Activated T-cell treated with anti-CD3 and anti-CD28 coated beads, Interleukin-2, amount 50 U/mL, for 4 hours (primary cell): ENCODE data around the gene VIT. TPM values are rescaled to one million over a fixed set of nuclear protein-coding genes. Genes with fewer than 3 reads are reported as not detected.

ENCODE experiments used
- ATAC-seq, 2 donors: fragments of 200-7000 bp; cut with Tn5 transposase; one replicate each; pipeline ENCODE4 v1.10.0; 2021
- DNase-seq: peaks from one replicate; pipeline ENCODE4 v3.0.0-alpha.2; 2020
- H3K27me3 Mint-ChIP-seq: one replicate; pipeline ENCODE4 v1.8.0; 2021; ENCODE audit warnings: low read depth, mixed read lengths
- H3K36me3 Mint-ChIP-seq: one replicate; pipeline ENCODE4 v1.8.0; 2022; ENCODE audit warnings: mixed read lengths; ENCODE audit not compliant: insufficient read depth
- H3K4me1 Mint-ChIP-seq: one replicate; pipeline ENCODE4 v1.8.0; 2021; ENCODE audit warnings: low read depth, mixed read lengths
- H3K4me3 Mint-ChIP-seq: one replicate; pipeline ENCODE4 v1.8.0; 2021; ENCODE audit warnings: mild to moderate bottlenecking, moderate library complexity, mixed read lengths
- H3K9me3 Mint-ChIP-seq: one replicate; pipeline ENCODE4 v1.8.0; 2021; ENCODE audit warnings: mixed read lengths
- total RNA-seq, 3 donors: library from RNA; stranded (reverse); gene quantifications; one replicate each; pipeline ENCODE4 v1.2.1, GENCODE V29; 2021

VIT gene
- total RNA-seq, 3 donors from 2014 or later, result not detected

GRCh38 chr2:36695746-36696415 is 626 bp upstream of the VIT start:
- peaks cover 4% of the 10 kb centered on the region for H3K27me3 Mint-ChIP-seq
- H3K4me1 Mint-ChIP-seq, result no peaks in the 10 kb centered on the region
- no peaks in the 10 kb centered on the region for H3K36me3 Mint-ChIP-seq
- no peak for DNase-seq
- no peak overlapping the region for H3K4me3 Mint-ChIP-seq
- no peak for ATAC-seq
- H3K9me3 Mint-ChIP-seq, result no peaks in the 10 kb centered on the region

- H3K9me3 Mint-ChIP-seq, result no peaks in the 10 kb centered on the region
- no peak for ATAC-seq
- H3K36me3 Mint-ChIP-seq, result no peaks in the 10 kb centered on the region
- H3K4me1 Mint-ChIP-seq, result no peaks in the 10 kb centered on the region
- no peak overlapping the region for H3K4me3 Mint-ChIP-seq
- peaks cover 4% of the 10 kb centered on the region for H3K27me3 Mint-ChIP-seq
- no peak for DNase-seq
These were observed 1.0 kb downstream of the VIT start for GRCh38 chr2:36697424-36698066.

GRCh38 chr2:36698993-36699392 is 2.5 kb downstream of the VIT start:
- Mint-ChIP-seq H3K4me1 (no peaks in the 10 kb centered on the region), H3K4me3 (no peak overlapping the region), H3K9me3 (no peaks in the 10 kb centered on the region), H3K36me3 (no peaks in the 10 kb centered on the region), H3K27me3 (peaks cover 4% of the 10 kb centered on the region)
- no peak for ATAC-seq
- DNase-seq, result no peak

- Mint-ChIP-seq H3K4me3 (no peak overlapping the region), H3K36me3 (no peaks in the 10 kb centered on the region), H3K4me1 (no peaks in the 10 kb centered on the region), H3K27me3 (peaks cover 4% of the 10 kb centered on the region), H3K9me3 (no peaks in the 10 kb centered on the region)
- ATAC-seq (no peak), DNase-seq (no peak)
These were observed 3.8 kb downstream of the VIT start for GRCh38 chr2:36700311-36700710.

GRCh38 chr2:36701391-36701795 is 4.9 kb downstream of the VIT start:
- no peaks in the 10 kb centered on the region for H3K4me1 Mint-ChIP-seq
- H3K27me3 Mint-ChIP-seq, result peaks cover 7% of the 10 kb centered on the region
- H3K36me3 Mint-ChIP-seq, result no peaks in the 10 kb centered on the region
- DNase-seq, result no peak
- H3K9me3 Mint-ChIP-seq, result no peaks in the 10 kb centered on the region
- H3K4me3 Mint-ChIP-seq, result no peak overlapping the region
- no peak for ATAC-seq

GRCh38 chr2:36701918-36702317 is 5.4 kb downstream of the VIT start:
- Mint-ChIP-seq H3K4me3 (no peak overlapping the region), H3K27me3 (peaks cover 8% of the 10 kb centered on the region), H3K9me3 (no peaks in the 10 kb centered on the region), H3K36me3 (no peaks in the 10 kb centered on the region), H3K4me1 (no peaks in the 10 kb centered on the region)
- ATAC-seq (no peak), DNase-seq (no peak)

GRCh38 chr2:36702781-36703180 is 6.3 kb downstream of the VIT start:
- no peak for DNase-seq
- no peak for ATAC-seq
- Mint-ChIP-seq H3K9me3 (no peaks in the 10 kb centered on the region), H3K27me3 (peaks cover 13% of the 10 kb centered on the region), H3K4me1 (no peaks in the 10 kb centered on the region), H3K36me3 (no peaks in the 10 kb centered on the region), H3K4me3 (no peak overlapping the region)

GRCh38 chr2:36704475-36705150 is 8.1 kb downstream of the VIT start:
- H3K27me3 Mint-ChIP-seq, result peaks cover 13% of the 10 kb centered on the region
- no peak for ATAC-seq
- H3K4me1 Mint-ChIP-seq, result no peaks in the 10 kb centered on the region
- H3K9me3 Mint-ChIP-seq, result no peaks in the 10 kb centered on the region
- H3K4me3 Mint-ChIP-seq, result no peak overlapping the region
- no peaks in the 10 kb centered on the region for H3K36me3 Mint-ChIP-seq
- DNase-seq, result no peak

- no peaks in the 10 kb centered on the region for H3K9me3 Mint-ChIP-seq
- H3K27me3 Mint-ChIP-seq, result peaks cover 13% of the 10 kb centered on the region
- no peaks in the 10 kb centered on the region for H3K36me3 Mint-ChIP-seq
- no peaks in the 10 kb centered on the region for H3K4me1 Mint-ChIP-seq
- ATAC-seq, result no peak
- H3K4me3 Mint-ChIP-seq, result no peak overlapping the region
- no peak for DNase-seq
These were observed 9.0 kb downstream of the VIT start for GRCh38 chr2:36705326-36706020.

- H3K9me3 Mint-ChIP-seq, result peaks cover 4% of the 10 kb centered on the region
- no peak for DNase-seq
- no peak for ATAC-seq
- H3K36me3 Mint-ChIP-seq, result no peaks in the 10 kb centered on the region
- H3K4me1 Mint-ChIP-seq, result no peaks in the 10 kb centered on the region
- H3K27me3 Mint-ChIP-seq, result peaks cover 13% of the 10 kb centered on the region
- no peak overlapping the region for H3K4me3 Mint-ChIP-seq
These were observed 9.7 kb downstream of the VIT start for GRCh38 chr2:36706021-36706876.

- H3K36me3 Mint-ChIP-seq, result no peaks in the 10 kb centered on the region
- DNase-seq, result no peak
- H3K4me1 Mint-ChIP-seq, result no peaks in the 10 kb centered on the region
- H3K9me3 Mint-ChIP-seq, result peaks cover 4% of the 10 kb centered on the region
- no peak for ATAC-seq
- no peak overlapping the region for H3K4me3 Mint-ChIP-seq
- peaks cover 13% of the 10 kb centered on the region for H3K27me3 Mint-ChIP-seq
These were observed 10.5 kb downstream of the VIT start for GRCh38 chr2:36707050-36707449.

- H3K27me3 Mint-ChIP-seq, result peaks cover 13% of the 10 kb centered on the region
- peaks cover 4% of the 10 kb centered on the region for H3K9me3 Mint-ChIP-seq
- DNase-seq (no peak), ATAC-seq (no peak)
- H3K4me1 Mint-ChIP-seq, result no peaks in the 10 kb centered on the region
- H3K4me3 Mint-ChIP-seq, result no peak overlapping the region
- no peaks in the 10 kb centered on the region for H3K36me3 Mint-ChIP-seq
These were observed 11.7 kb downstream of the VIT start for GRCh38 chr2:36708041-36708741.

- DNase-seq, result no peak
- no peaks in the 10 kb centered on the region for H3K36me3 Mint-ChIP-seq
- peaks cover 13% of the 10 kb centered on the region for H3K27me3 Mint-ChIP-seq
- peaks cover 4% of the 10 kb centered on the region for H3K9me3 Mint-ChIP-seq
- no peak for ATAC-seq
- H3K4me1 Mint-ChIP-seq, result no peaks in the 10 kb centered on the region
- no peak overlapping the region for H3K4me3 Mint-ChIP-seq
These were observed 14.5 kb downstream of the VIT start for GRCh38 chr2:36710858-36711515.
